NCI-H1694 treated with DMSO at 0.1 percent for 48 hours (cell line): ENCODE results near the gene CGB7.
"Not testable (repeated sequence)": the region's sequence is repeated elsewhere in the genome, so short reads cannot be mapped to it uniquely, and the experiment has no call there.

Source experiments
- DNase-seq: peaks from one replicate; lab custom pipeline; 2025; lab: John Stamatoyannopoulos, UW

Gene CGB7

DNA sequence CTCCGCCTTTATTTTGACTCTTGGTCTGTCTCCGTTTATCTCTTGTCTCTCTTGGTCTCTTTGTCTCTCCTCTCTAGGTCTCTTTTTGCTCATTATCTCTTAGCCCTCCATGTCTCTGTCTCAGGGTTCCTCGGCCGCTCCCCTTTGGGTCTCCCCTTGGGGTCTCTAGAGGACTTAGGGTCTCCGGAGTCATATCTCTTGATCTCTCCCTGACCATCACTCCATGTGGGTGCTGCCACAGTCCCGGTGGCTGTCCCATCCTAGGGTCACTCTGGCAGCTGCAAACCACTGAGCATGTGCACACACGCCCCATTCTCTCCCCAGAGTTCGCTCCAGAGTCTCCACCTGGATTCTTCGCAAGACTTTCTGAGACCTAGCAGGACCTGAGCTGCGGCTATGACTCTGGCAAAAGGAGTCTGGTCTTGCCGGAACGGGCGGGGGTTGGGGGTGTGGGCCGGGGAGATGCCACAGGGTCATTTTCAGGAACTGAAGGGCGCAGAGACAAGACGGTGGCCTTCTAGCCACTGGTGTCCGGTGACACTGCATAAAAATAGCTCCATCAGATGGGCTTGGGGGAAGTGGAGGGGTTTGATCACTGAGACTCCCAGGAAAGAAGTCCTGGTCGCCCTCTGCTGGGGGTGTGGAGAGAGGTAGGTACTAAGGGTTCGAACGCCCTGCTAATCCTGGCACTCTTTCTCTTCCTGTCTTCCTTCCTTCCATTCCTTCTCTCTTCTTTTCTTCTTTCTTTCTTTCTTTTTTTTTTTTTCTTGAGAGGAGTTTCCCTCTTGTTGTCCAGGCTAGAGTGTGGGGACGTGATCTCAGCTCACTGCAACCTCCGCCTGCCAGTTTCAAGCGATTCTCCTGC, 16.2 kb upstream of the CGB7 start:
- DNase-seq = peak; percentile 40

DNA sequence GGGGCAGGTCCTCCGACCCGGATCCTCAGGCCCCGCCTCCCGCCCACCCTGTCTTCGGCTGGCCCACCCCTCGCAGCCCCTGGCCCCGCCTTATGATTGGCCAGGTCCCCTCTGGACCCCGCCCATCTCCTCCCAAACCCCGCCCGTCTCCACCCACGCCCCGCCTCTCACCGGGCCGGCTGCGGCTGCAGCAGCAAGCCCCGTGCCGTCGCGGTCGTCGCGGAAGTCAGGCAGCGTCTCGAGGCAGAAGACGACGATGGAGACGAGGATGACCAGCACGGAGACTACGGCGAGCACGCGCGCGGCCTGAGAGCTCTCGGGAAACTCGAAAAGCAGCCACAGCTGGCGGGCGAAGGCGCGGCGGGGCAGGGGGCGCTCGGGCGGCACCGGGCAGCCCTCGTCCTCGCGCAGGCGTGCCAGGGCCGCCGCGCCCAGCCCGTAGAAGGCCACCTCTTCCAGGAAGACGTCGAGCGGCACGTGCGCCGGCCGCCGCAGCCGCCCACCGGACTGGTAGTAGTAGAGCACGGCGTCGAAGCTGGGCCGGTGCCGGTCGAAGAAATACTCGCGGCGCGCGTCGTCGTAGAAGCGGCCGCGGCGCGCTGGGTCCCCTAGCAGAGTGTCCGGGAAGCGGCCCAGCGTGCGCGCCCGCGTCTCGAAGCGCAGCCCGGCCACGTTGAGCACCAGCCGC, 14.5 kb upstream of the CGB7 start:
- DNase-seq = no peak

DNA sequence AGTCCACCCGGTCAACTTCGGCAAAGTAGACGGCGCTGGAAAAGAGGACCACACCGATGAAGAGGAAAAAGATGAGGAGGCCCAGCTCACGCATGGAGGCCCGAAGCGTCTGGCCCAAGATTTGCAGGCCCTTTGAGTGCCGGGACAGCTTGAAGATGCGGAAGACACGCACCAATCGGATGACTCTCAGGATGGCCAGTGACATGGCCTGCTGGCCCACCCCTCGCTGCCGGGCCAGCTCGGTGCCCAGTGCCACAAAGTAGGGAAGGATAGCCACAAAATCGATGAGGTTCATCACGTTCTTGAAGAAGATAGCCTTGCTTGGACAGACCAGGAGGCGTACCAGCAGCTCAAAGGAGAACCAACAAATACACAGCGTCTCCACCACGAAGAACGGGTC, 12.9 kb upstream of the CGB7 start:
- no peak for DNase-seq

DNA sequence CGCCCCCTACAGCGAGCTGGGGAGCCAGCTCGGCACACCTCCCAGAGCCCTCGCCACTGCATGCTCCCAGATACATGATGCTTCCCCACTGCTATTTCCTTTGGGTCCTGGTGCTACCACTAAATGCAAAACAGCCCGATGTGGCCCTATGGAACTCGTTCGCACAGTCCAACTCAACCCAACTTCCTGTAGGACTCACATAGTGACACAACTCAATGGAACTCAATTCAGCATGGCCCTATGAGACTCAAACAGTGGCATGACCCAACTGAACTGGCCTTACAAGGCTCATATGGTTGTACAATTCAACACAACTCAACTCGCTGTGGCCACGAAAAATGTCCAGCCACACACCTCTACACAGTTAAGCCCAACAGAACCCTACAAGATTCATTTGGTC, 11.5 kb upstream of the CGB7 start:
- DNase-seq = no peak

DNA sequence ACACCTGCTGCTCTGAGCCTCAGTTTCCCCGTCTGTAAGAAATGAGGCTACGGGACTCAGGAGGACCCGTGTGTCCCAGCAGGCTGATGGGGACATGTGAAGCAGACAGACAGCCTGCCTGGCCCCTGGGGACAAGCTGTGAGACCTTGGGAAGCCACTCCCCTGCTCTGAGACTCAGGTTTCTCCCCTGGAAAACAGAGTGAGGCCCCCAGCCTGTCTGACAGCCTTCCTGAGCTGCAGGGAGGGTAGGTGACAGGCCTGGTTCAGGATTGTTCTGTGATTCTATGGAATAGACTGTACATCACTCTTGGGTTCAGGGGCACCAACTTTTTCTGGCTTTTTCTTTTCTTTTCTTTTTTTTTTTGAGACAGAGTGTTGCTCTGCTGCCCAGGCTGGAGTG, 10.0 kb upstream of the CGB7 start:
- no peak for DNase-seq

DNA sequence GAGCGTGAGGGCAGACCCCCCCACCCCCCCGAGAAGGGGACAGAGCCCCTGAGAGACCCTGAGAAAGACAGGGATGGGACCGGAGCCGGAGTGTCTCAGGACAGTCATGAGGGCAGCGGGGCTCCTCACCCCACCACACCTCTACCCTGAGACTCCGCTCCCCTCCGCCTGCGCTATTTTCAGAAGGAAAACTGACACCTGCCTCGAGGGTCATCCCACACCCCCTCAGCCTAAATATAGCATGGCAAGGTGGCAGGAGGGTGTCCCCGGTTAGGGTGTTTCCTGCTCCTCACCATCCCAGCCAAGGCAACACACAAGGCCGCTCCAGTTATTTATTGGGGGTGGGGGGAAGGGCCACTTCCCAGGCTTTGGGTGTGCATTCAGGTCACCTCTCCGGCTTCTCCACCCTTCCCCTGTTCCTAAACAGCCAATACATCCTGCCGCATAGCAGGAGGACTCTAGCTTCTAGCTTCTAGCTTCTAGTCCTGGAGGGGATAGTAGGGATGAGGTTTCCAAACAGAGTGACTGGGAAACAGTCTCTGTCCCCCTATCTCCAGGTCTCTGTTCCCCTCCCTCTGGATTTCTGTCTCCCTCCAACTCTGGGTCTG, 8.5 kb upstream of the CGB7 start:
- no peak for DNase-seq

DNA sequence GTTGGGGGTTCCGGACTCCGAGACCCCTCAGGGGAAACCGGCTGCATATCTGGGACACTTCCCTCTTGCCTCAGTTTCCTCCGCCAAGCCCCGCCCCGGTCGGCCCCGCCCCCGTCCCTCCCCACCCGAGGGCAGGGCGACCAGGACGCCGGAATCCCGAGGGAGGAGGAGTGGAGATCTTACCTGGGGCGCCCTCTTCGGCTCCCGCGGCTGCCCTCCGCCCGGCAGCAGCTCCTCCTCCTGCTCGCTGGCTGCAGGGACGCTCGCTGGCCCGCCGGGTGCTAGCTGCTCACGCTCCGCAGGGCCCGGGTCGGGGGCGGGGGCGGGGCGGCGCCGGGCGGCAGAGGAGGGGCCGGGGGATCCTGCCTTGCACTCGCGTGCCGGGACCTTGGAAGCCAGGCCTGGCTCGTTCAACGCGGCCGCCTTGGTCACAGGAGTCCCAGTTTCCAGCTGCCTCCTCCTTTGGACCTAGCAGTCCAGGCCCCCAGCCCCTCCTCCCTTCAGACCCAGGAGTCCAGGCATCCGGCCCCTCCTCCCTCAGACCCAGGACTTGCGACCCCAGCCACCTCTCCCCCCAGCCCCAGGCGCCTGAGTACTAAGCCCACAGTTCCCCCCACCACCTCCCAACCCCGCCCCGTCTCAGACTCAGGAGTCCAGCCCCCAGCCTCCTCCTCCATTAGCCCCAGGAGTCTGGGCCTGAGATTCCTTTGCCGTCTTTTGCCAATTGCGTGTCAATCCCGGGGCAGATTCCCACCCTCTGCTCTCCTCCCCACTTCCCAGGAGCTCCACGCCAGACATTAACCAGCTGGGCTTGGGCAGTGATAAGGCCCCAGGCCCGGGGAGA, 7.4 kb upstream of the CGB7 start, which contains the start of gene NTF4:
NTF4 (minus strand) TSS at position 51 of the 844 bp plus-strand sequence. CDS start 2,821 bp downstream, outside the sequence.
- DNase-seq = no peak

DNA sequence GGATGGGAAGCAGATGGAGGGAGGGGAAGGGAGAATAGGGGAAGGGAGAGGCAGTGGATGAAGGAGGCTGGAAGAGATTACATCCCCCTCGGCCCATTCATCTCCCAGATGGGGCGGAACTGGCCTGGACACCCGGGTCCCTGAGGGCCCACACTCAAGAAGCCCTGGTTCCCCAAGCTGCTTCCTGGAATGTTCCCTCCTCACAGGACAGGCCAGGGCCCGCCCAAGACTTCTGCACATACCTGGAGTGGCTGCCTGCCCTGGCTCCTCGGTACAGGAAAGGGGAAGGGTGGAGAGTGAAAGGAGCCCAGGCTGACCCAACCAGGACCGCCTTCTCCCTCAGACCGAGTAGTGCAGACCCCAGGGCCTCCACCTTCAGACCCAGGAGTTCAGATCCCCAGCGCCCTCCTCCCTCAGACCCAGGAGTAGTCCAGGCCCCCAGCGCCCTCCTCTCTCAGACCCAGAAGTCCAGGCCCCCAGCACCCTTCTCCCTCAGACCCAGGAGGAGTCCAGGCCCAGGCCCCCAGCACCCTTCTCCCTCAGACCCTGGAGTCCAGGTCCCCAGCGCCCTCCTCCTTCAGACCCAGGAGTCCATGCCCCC, 6.6 kb upstream of the CGB7 start:
- DNase-seq = no peak

DNA sequence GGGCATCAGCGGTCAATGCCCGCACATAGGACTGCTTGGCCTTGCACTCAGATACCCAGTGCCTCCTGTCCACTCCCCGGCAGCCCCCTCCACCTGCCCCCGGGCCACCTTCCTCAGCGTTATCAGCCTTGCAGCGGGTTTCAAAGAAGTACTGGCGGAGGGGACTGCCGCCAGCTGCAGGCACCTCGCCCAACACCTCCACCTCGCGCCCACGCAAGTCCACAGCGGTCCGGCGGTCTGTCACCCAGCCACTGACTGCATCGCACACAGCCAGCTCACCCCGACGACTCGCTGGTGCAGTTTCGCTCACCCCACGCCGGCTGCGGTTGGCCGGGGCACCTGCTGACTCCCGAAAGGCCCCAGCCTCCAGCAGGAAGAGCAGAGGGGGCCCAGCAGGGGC, 3.9 kb upstream of the CGB7 start:
- no peak for DNase-seq

DNA sequence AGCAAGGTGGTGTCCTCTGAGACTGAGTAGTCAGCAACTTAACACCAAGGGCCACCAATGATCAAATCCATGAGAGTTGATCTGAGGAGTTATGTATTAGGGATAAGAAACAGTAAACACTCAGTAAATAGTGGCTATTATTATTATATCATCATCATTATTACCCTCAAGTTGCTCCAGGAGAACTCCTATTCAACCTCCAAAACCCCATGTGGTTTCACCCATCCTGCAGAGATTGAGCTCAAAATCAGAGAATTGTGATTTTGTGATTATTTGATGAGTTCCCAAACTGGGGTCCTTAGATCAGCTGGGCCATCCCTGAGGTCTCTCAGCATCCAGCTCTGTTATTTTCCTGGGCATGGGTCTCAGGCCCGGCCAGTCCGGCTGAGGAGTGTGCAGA, 3.5 kb upstream of the CGB7 start:
- DNase-seq = no peak

DNA sequence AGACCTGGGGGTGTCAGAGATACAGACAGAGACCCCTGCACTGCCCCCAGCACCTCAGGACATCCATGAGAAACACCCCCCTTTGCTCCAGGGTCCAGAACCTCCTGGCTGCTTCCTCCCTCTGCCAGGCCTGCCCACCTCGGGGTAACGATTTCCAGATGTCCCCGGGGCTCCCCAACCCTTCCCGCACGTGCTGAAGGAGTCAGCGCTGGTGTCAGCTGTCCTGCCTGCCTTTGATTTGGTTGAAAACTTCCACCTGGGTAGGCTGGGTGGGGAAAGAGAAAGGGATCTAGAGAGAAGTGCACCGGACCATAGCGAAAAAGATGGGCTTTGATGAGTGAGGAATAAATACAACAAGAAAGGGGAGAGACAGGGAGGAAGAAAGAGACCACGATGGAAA, 1.5 kb upstream of the CGB7 start:
- DNase-seq = no peak

DNA sequence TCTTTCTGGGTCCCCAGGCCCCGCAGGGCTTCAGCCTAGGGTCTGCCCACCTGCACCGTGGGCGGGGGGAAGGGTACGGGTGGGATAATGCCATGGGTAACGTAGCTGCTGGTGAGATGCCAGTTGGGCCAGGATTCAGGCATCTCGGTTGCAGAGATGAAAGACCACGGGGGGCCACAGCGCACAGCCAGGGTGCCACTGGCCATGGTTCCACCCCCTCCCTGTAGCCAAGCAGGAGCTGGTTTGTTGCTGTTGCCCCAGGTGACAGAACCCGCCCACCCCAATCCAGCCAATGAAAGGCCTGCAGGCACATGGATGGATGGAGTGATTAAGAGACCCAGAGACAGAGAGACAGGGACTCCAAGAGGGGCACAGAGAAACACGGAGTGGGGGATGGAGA, 1.0 kb upstream of the CGB7 start:
- DNase-seq = no peak

DNA sequence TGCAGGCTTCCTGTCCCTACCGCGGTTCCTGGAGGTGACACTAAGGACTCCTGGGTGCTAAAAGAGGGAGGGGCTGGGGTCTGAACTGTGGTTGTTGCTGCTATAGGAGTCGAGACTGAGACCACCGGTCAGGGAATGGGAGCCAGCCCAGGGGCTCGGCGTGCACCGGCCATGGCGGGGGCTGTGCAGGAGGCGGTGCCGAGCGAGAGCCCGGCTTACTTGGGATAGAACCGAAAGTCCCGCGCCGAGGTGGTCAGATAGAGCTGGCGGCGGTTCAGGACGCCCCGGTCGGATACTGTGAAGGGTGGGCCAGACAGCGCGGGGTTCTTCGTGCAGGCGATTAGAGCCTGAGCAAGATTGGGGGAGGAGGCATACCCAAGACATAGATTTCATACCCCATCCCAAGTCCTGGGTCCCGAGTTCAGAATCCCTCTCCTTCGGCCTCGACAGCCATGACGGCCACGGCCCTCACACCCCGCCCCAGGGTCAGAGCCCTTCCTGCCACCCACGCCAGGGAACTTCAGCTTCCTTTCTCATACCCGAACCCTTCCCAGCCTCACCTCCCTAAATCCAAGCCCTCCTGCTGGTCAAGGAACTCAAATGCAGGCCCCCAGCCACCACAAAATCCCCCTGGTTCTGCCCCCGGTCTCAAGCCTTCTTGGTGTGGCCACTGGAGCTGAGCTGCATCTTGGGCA, 500 bp downstream of the CGB7 start:
- not testable (repeated sequence) for DNase-seq

DNA sequence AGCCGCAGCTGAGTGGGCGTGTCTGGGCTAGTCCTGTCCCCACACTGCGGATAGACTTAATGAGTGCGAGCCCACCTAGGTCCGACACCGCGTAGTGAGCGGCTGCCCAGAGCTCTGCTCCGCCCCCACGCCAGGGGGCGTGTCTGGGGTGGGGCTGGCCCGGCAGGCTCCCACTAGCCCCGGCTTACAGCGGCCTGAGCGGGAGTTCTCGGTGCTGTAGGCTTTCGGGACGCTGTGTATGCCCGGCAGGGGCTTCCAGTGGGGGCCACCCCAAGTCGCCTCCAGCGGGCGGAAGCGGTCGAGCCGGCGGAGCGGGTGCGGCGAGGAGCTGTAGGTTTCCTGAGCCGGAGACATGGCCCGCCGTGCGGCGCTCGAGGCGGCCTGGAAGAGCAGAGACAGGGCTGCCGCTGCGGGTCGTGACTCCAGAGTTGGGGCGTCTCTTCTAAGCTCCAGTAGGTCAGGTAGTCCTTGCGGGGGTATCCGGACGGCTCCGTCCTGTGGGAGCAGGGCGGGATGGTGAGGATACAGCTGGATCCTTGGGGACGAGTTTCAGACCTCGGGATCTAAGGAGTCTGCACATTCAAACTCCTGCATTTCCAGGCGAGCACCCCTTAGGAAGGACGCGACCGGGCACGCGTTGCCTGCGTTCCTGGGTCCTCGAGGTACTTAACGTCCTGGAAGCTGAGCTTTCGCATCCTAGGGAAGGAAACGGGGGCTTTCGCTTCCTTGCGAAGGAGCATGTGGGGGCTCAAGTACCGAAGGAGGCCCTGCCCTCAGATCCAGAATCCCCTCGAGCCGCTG, 1.2 kb downstream of the CGB7 start:
- no peak for DNase-seq

DNA sequence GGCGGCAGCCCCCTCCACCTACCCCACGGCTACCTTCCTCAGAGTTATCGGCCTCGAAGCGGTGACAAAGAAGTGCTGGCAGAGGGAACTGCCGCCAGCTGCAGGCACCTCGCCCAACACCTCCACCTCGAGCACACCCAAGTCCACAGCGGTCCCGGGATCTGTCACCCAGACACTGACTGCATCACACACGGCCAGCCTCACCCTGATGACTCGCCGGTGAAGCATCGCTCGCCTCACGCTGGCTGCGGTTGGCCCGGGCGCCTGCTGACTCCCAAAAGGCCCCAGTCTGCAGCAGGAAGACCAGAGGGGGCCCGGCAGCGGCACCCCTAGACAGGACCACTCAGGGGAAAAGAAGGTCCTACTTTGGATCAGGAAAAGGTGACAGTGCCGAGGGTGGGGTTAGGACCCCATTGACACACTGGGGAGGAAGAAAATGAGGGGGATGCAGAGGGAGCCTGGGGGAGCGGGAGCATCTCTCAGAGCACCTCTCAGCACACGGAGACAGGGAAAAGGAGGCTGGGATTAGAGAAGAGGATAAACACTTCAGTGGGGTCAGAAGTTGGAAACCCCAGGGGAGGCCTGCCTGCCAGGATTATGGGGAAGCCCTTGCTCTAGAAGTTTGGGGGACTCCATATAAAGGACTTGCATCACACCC, 7.0 kb downstream of the CGB7 start:
- DNase-seq = not testable (repeated sequence)

DNA sequence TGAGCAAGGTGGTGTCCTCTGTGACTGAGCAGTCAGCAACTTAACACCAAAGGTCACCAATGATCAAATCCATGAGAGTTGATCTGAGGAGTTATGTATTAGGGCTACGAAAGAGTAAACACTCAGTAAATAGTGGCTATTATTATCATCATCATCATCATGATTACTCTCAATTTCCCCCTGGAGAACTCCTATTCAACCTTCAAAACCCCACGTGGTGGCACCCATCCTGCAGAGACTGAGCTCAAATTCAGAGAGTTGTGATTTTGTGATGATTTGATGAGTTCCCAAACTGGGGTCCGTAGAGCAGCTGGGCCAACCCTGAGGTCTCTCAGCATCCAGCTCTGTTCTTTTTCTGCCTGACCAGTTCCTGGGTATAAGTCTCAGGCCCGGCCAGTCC, 7.7 kb downstream of the CGB7 start:
- not testable (repeated sequence) for DNase-seq

DNA sequence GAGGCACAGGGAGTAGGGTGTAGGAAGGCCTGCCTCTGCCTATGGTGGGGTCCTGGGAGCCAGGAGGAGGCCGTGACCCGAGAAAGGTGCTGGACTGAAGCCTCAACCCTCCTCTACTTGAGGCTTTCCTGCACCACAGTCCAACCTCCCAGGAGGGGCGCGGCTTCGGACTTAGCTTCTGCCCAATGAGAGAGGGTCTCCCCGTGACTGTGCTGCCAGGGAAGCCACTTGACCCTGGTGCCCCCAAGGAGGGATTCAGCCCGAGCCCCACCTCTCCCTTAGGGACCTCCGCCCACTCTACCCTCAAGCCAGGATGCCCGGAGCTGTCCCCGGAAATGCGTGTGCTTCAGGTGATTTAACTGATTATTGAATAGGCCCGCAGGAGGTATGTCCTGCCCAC, 8.5 kb downstream of the CGB7 start, which contains the start of gene CGB8:
CGB8 (minus strand) TSS at position 101 of the 400 bp plus-strand sequence. CDS start 372 bp downstream, outside the sequence.
- not testable (repeated sequence) for DNase-seq

DNA sequence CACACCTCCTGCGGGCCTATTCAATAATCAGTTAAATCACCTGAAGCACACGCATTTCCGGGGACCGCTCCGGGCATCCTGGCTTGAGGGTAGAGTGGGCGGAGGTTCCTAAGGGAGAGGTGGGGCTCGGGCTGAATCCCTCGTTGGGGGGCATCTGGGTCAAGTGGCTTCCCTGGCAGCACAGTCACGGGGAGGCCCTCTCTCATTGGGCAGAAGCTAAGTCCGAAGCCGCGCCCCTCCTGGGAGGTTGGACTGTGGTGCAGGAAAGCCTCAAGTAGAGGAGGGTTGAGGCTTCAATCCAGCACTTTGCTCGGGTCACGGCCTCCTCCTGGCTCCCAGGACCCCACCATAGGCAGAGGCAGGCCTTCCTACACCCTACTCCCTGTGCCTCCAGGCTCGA, 14.0 kb downstream of the CGB7 start, which contains the start of gene CGB5:
CGB5 (plus strand) TSS at position 301 of the 400 bp plus-strand sequence. CDS start 362 bp downstream, outside the sequence.
- not testable (repeated sequence) for DNase-seq

DNA sequence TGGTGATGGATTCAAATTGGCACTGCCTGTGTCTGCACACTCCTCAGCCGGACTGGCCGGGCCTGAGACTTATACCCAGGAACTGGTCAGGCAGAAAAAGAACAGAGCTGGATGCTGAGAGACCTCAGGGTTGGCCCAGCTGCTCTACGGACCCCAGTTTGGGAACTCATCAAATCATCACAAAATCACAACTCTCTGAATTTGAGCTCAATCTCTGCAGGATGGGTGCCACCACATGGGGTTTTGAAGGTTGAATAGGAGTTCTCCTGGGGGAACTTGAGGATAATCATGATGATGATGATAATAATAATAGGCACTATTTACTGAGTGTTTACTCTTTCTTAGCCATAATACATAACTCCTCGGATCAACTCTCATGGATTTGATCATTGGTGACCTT, 14.9 kb downstream of the CGB7 start:
- DNase-seq = not testable (repeated sequence)
